Smooth muscle cell (in vitro differentiated cells): Measurements from ENCODE around the gene FCHSD2. TPM values are rescaled to one million over a fixed set of nuclear protein-coding genes. Genes with fewer than 3 reads are reported as not detected.
"Not testable (repeated sequence)": the region's sequence is repeated elsewhere in the genome, so short reads cannot be mapped to it uniquely, and the experiment has no call there.

ENCODE experiments used
- DNase-seq: peaks from one replicate; lab custom pipeline; 2025; ENCODE audit not compliant: unreplicated experiment; lab: John Stamatoyannopoulos, UW
- H2AFZ ChIP-seq: fragments of 200-600 bp; sonication (generic); 2 replicates; pipeline ENCODE4 v1.6.0; 2016; ENCODE audit warnings: antibody characterized with exemption, low read depth, mild to moderate bottlenecking
- H3F3A ChIP-seq: fragments of 200-600 bp; sonication (generic); 2 replicates; pipeline ENCODE4 v1.6.0; 2017; ENCODE audit warnings: antibody characterized with exemption, low read depth
- H3K27ac ChIP-seq: fragments of 200-600 bp; sonication (generic); 2 replicates; pipeline ENCODE4 v1.5.1; 2016; ENCODE audit warnings: low read depth, mild to moderate bottlenecking
- H3K27me3 ChIP-seq: fragments of 200-600 bp; sonication (generic); 2 replicates; pipeline ENCODE4 v1.6.1; 2016; ENCODE audit warnings: low read depth, mild to moderate bottlenecking
- H3K36me3 ChIP-seq: fragments of 200-600 bp; sonication (generic); 2 replicates; pipeline ENCODE4 v1.5.1; 2016; ENCODE audit warnings: low read depth
- H3K4me1 ChIP-seq: fragments of 200-600 bp; sonication (generic); 2 replicates; pipeline ENCODE4 v1.5.1; 2016; ENCODE audit warnings: low read depth
- H3K4me2 ChIP-seq: fragments of 200-600 bp; sonication (generic); 2 replicates; pipeline ENCODE4 v1.6.0; 2016; ENCODE audit warnings: mild to moderate bottlenecking
- H3K4me3 ChIP-seq: fragments of 200-600 bp; sonication (generic); 2 replicates; pipeline ENCODE4 v1.5.1; 2016; ENCODE audit warnings: mild to moderate bottlenecking
- H3K79me2 ChIP-seq: fragments of 200-600 bp; sonication (generic); 2 replicates; pipeline ENCODE4 v1.6.0; 2016; ENCODE audit warnings: low read depth, mild to moderate bottlenecking
- H3K9ac ChIP-seq: fragments of 200-600 bp; sonication (generic); 2 replicates; pipeline ENCODE4 v1.6.0; 2016; ENCODE audit warnings: low read depth
- H3K9me3 ChIP-seq: fragments of 200-600 bp; sonication (generic); replicated peaks from 2 replicates; pipeline ENCODE4 v1.5.1; 2016; ENCODE audit warnings: low read depth
- H4K20me1 ChIP-seq: fragments of 200-600 bp; sonication (generic); 2 replicates; pipeline ENCODE4 v1.6.0; 2016; ENCODE audit warnings: low read depth
- WGBS: methylation state at CpG from one replicate; pipeline ENCODE4 v1.1.7; 2016; ENCODE audit warnings: low lambda C conversion rate; 5-methylcytosine and 5-hydroxymethylcytosine counted together
- polyA plus RNA-seq: library from polyadenylated mRNA; unstranded; fragments of >200 nt; fragmentation: Nextera tagmentation; extraction: Ambion mirVana; gene quantifications from 2 replicates; pipeline ENCODE4 v1.2.1, GENCODE V29; 2016
- total RNA-seq: library from RNA; depleted of rRNA; stranded (reverse); fragments of >200 nt; gene quantifications from 2 replicates; pipeline ENCODE4 v1.2.3, GENCODE V29; 2014
- TF ChIP-seq, protein P1 (sequence below): fragments of 200-600 bp; sonication (generic); IDR thresholded peaks from 2 replicates; pipeline ENCODE4 v1.5.1; 2017; ENCODE audit warnings: borderline replicate concordance, mild to moderate bottlenecking, antibody characterized with exemption; ENCODE audit not compliant: insufficient read depth, poor library complexity, severe bottlenecking

The FCHSD2 gene
- total and polyA plus RNA-seq, 2 experiments from 2014 or later, result 14.6 to 24.3 TPM

DNA sequence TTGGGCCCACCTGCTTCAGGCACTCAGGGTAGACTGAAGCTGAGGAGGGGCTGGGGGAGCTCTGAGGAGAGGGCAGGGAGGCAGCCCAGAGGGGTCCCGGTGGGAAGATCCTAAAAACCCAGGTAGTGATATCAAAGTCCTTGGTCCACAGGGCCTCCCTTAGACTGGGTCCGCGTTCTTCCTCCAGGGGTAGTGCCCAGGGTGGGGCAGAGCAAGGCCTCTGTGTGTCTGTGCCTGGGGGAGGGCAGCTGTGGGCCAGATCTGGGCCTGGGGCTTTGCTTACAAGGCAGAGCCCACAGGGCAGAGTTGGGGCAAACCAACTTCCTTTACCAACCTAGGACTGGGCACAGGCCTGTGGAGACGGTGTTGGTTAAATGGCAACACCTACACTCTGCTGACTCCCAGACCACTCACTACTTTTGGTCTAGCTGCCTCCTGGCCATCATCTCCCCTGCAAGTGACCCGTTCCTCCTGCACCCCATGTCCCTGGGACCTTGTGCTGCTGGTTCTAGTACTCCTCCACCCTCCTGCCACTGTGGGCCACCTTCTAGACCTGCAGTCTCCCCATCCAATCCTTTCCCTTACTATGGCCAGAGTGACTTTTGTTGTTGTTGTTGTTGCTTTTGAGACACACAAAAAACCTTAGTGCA, 312.1 kb downstream of the FCHSD2 start:
- TF ChIP-seq, protein P1, sequence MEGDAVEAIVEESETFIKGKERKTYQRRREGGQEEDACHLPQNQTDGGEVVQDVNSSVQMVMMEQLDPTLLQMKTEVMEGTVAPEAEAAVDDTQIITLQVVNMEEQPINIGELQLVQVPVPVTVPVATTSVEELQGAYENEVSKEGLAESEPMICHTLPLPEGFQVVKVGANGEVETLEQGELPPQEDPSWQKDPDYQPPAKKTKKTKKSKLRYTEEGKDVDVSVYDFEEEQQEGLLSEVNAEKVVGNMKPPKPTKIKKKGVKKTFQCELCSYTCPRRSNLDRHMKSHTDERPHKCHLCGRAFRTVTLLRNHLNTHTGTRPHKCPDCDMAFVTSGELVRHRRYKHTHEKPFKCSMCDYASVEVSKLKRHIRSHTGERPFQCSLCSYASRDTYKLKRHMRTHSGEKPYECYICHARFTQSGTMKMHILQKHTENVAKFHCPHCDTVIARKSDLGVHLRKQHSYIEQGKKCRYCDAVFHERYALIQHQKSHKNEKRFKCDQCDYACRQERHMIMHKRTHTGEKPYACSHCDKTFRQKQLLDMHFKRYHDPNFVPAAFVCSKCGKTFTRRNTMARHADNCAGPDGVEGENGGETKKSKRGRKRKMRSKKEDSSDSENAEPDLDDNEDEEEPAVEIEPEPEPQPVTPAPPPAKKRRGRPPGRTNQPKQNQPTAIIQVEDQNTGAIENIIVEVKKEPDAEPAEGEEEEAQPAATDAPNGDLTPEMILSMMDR, result no peak
- Histone ChIP-seq H4K20me1 (no peaks in the 10 kb centered on the region), H3K27ac (no peak overlapping the region), H3K9ac (no peak overlapping the region), H3K27me3 (no peaks in the 10 kb centered on the region), H3K4me2 (no peak overlapping the region), H3F3A (peaks cover 6% of the 10 kb centered on the region), H2AFZ (no peak overlapping the region), H3K4me1 (peaks cover 4% of the 10 kb centered on the region), H3K36me3 (no peaks in the 10 kb centered on the region), H3K4me3 (no peak overlapping the region), H3K79me2 (no peaks in the 10 kb centered on the region), H3K9me3 (no peaks in the 10 kb centered on the region)
- no peak for DNase-seq
- WGBS, result 93% methylated on average over 5 of the region's 5 CpGs

DNA sequence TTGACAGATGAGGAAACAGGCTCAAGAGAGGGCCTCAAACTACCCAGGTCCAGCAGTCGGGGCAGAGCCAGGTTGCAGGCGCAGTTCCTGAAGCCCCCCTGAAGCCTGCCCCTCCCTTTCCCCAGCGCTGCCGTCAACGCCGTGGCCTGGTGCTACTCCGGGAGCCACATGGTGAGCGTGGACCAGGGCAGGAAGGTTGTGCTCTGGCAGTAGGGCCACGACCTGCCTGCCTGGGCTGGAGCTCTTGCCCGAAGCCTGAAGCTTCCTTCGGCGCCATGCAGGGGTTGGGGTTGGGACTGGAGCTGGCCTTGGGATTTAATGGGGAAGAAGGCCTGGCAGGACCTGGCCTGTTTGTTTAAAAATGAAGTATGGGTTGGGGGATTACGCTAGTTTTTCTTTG, 312.9 kb downstream of the FCHSD2 start:
- 92% methylated on average over 13 of the region's 13 CpGs for WGBS
- Histone ChIP-seq H3K9me3 (no peaks in the 10 kb centered on the region), H3K27ac (no peak overlapping the region), H3K4me2 (no peak overlapping the region), H3K4me3 (no peak overlapping the region), H2AFZ (no peak overlapping the region), H3K9ac (no peak overlapping the region), H3K4me1 (no peaks in the 10 kb centered on the region), H3F3A (no peaks in the 10 kb centered on the region), H3K79me2 (no peaks in the 10 kb centered on the region), H4K20me1 (no peaks in the 10 kb centered on the region), H3K27me3 (no peaks in the 10 kb centered on the region), H3K36me3 (no peaks in the 10 kb centered on the region)
- DNase-seq, result no peak
- TF ChIP-seq, protein P1, result no peak

DNA sequence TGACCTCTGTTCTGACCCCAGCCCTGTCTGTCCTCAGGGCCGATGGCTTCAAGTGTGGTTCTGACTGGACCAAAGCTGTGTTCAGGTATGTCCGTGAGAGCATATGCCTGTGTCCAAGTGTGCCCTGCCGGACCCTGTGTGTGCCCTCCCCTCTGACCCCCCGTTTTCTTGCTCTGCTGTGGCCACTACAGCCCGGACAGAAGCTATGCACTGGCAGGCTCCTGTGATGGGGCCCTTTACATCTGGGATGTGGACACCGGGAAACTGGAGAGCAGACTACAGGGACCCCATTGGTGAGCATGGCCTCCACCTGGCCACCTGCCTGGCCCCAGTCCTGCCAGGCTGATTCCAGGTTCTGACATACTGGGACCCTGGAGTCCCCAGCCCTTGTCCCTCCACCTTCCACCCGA, 313.4 kb downstream of the FCHSD2 start:
- TF ChIP-seq, protein P1, result no peak
- H3K27ac ChIP-seq, result no peak overlapping the region
- no peak overlapping the region for H3K4me2 ChIP-seq
- no peak overlapping the region for H2AFZ ChIP-seq
- no peaks in the 10 kb centered on the region for H4K20me1 ChIP-seq
- no peaks in the 10 kb centered on the region for H3K4me1 ChIP-seq
- no peak overlapping the region for H3K4me3 ChIP-seq
- H3K9ac ChIP-seq, result no peak overlapping the region
- no peak for DNase-seq
- no peaks in the 10 kb centered on the region for H3K79me2 ChIP-seq
- H3K9me3 ChIP-seq, result no peaks in the 10 kb centered on the region
- H3K36me3 ChIP-seq, result no peaks in the 10 kb centered on the region
- H3K27me3 ChIP-seq, result no peaks in the 10 kb centered on the region
- 95% methylated on average over 7 of the region's 7 CpGs for WGBS
- no peaks in the 10 kb centered on the region for H3F3A ChIP-seq

DNA sequence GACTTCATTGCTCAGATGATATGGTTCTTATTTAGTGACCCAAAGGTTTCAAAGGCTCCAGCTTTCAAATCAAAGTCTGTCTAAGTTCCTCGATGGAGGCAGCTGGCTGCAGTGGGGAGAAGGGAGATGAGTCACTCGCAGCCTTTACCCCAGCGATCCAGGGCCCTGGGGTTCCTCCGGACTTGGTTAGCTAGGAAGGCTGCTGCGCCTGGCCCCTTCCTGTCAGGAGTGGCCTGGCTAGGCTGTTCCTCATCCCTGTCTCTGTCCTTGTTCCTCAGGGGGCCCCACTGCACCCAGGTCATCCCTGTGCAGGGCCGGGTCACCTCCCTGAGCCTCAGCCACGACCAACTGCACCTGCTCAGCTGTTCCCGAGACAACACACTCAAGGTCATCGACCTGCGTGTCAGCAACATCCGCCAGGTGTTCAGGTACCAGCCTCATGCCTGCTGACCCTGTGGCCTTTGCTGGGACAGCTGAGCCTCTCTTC, 314.0 kb downstream of the FCHSD2 start:
- no peak overlapping the region for H3K4me3 ChIP-seq
- no peaks in the 10 kb centered on the region for H3K27me3 ChIP-seq
- WGBS, result 86% methylated on average over 11 of the region's 11 CpGs
- H3K27ac ChIP-seq, result no peak overlapping the region
- no peaks in the 10 kb centered on the region for H3K36me3 ChIP-seq
- H3K9ac ChIP-seq, result no peak overlapping the region
- H3F3A ChIP-seq, result no peaks in the 10 kb centered on the region
- H3K79me2 ChIP-seq, result no peaks in the 10 kb centered on the region
- DNase-seq, result no peak
- H3K9me3 ChIP-seq, result no peaks in the 10 kb centered on the region
- no peak overlapping the region for H3K4me2 ChIP-seq
- no peaks in the 10 kb centered on the region for H4K20me1 ChIP-seq
- TF ChIP-seq, protein P1, result no peak
- H2AFZ ChIP-seq, result no peak overlapping the region
- H3K4me1 ChIP-seq, result no peaks in the 10 kb centered on the region

DNA sequence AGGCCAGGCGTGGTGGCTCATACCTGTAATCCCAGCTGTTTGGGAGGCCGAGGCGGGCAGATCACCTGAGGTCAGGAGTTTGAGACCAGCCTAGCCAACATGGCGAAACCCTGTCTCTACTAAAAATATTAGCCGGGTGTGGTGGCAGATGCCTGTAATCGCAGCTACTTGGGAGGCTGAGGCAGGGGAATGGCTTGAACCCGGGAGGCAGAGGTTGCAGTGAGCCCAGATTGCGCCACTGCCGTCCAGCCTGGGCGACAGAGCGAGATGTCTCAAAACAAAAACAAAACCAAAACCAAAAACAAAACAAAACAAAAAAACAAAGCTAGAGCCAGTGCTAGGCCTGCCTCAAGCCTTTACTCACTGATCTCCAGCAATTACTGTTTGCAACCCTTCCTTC, 314.5 kb downstream of the FCHSD2 start:
- H3K9me3 ChIP-seq, H3K9ac ChIP-seq, DNase-seq, H4K20me1 ChIP-seq, H3K79me2 ChIP-seq, H3K4me3 ChIP-seq, H3K27me3 ChIP-seq, H3K4me1 ChIP-seq, H2AFZ ChIP-seq, H3F3A ChIP-seq, H3K4me2 ChIP-seq, H3K27ac ChIP-seq, H3K36me3 ChIP-seq: not testable (repeated sequence)
- WGBS, result 85% methylated on average over 11 of the region's 11 CpGs
